Measurements from ENCODE around the gene AKT1. TPM values are rescaled to one million over a fixed set of nuclear protein-coding genes. Genes with fewer than 3 reads are reported as not detected.
A peak's percentile ranks its signal among the peaks of the same experiment; 100 is the strongest.

Gene AKT1
- total RNA-seq, 1 donor = 188 TPM

GRCh38 chr14:104742586-104743455 is 52.7 kb downstream of the AKT1 start:
- H3K9me3 ChIP-seq (ENCODE audit: low read depth, low read length) = no peaks in the 10 kb centered on the region
- DNase-seq (ENCODE audit: insufficient read length, low spot score, missing footprints) = peak; percentile 79
- no peak overlapping the region for H2AFZ ChIP-seq (ENCODE audit: low read length)
- no peaks in the 10 kb centered on the region for H4K20me1 ChIP-seq (ENCODE audit: insufficient read depth, low read length)
- no peak overlapping the region for H3K4me3 ChIP-seq (ENCODE audit: insufficient read depth, low read length)
- no peak for TF ChIP-seq CTCF (IDR thresholded peaks at IDR 0.05; ENCODE audit: extremely low read depth, low read depth, low read length)
- peaks cover 12% of the 10 kb centered on the region for H3K4me1 ChIP-seq (ENCODE audit: insufficient read depth, low read length)
- no peaks in the 10 kb centered on the region for H3K36me3 ChIP-seq (ENCODE audit: insufficient read depth, low read length)
- no peaks in the 10 kb centered on the region for H3K27me3 ChIP-seq (ENCODE audit: insufficient read depth, low read length)
- H3K4me2 ChIP-seq (ENCODE audit: insufficient read depth, low read length) = no peak overlapping the region
- no peak overlapping the region for H3K27ac ChIP-seq (ENCODE audit: low read depth, low read length)
- no peaks in the 10 kb centered on the region for H3K79me2 ChIP-seq (ENCODE audit: insufficient read depth, low read length)

- peak; percentile 17 for DNase-seq (ENCODE audit: insufficient read length, low spot score, missing footprints)
- H4K20me1 ChIP-seq (ENCODE audit: insufficient read depth, low read length) = no peaks in the 10 kb centered on the region
- H3K27me3 ChIP-seq (ENCODE audit: insufficient read depth, low read length) = no peaks in the 10 kb centered on the region
- H3K4me1 ChIP-seq (ENCODE audit: insufficient read depth, low read length) = peaks cover 8% of the 10 kb centered on the region
- H3K4me3 ChIP-seq (ENCODE audit: insufficient read depth, low read length) = no peak overlapping the region
- TF ChIP-seq CTCF (IDR thresholded peaks at IDR 0.05; ENCODE audit: extremely low read depth, low read depth, low read length) = no peak
- H3K79me2 ChIP-seq (ENCODE audit: insufficient read depth, low read length) = no peaks in the 10 kb centered on the region
- H3K36me3 ChIP-seq (ENCODE audit: insufficient read depth, low read length) = no peaks in the 10 kb centered on the region
- no peak overlapping the region for H3K27ac ChIP-seq (ENCODE audit: low read depth, low read length)
- H3K4me2 ChIP-seq (ENCODE audit: insufficient read depth, low read length) = no peak overlapping the region
- no peak overlapping the region for H2AFZ ChIP-seq (ENCODE audit: low read length)
- H3K9me3 ChIP-seq (ENCODE audit: low read depth, low read length) = no peaks in the 10 kb centered on the region
These were observed 53.7 kb downstream of the AKT1 start for GRCh38 chr14:104741803-104742251.

- Histone ChIP-seq H3K4me1 (ENCODE audit: insufficient read depth, low read length) (peaks cover 5% of the 10 kb centered on the region), H3K27me3 (ENCODE audit: insufficient read depth, low read length) (no peaks in the 10 kb centered on the region), H3K79me2 (ENCODE audit: insufficient read depth, low read length) (no peaks in the 10 kb centered on the region), H3K4me2 (ENCODE audit: insufficient read depth, low read length) (no peak overlapping the region), H3K9me3 (ENCODE audit: low read depth, low read length) (no peaks in the 10 kb centered on the region), H3K27ac (ENCODE audit: low read depth, low read length) (no peak overlapping the region), H2AFZ (ENCODE audit: low read length) (no peak overlapping the region), H4K20me1 (ENCODE audit: insufficient read depth, low read length) (no peaks in the 10 kb centered on the region), H3K36me3 (ENCODE audit: insufficient read depth, low read length) (no peaks in the 10 kb centered on the region), H3K4me3 (ENCODE audit: insufficient read depth, low read length) (no peak overlapping the region)
- no peak for TF ChIP-seq CTCF (IDR thresholded peaks at IDR 0.05; ENCODE audit: extremely low read depth, low read depth, low read length)
- peak; percentile 42 for DNase-seq (ENCODE audit: insufficient read length, low spot score, missing footprints)
These were observed 54.3 kb downstream of the AKT1 start for GRCh38 chr14:104741108-104741802.

Measured in osteoblast (primary cell).